OCI-LY3 (cell line): Measurements from ENCODE around the gene CAV1.

Source experiments
- CTCF ChIP-seq: fragments of 200-600, 300-600 bp; sonication (generic); IDR thresholded peaks from 2 replicates; pipeline ENCODE4 v1.5.1; 2014; ENCODE audit warnings: antibody characterized with exemption, low read length, low read depth
- EZH2phosphoT487 ChIP-seq: fragments of 200-600 bp; shearing (Covaris generic); IDR thresholded peaks from 2 replicates; pipeline ENCODE4 v1.6.1; 2018; ENCODE audit warnings: antibody characterized with exemption, mixed run types, low read depth

GRCh38 chr7:116573541-116573940 lies 48.7 kb downstream of the CAV1 start:
- no peak for TF ChIP-seq CTCF
- no peak for TF ChIP-seq EZH2phosphoT487
